ENCODE data around the gene BGN.

- TF ChIP-seq, protein P1, sequence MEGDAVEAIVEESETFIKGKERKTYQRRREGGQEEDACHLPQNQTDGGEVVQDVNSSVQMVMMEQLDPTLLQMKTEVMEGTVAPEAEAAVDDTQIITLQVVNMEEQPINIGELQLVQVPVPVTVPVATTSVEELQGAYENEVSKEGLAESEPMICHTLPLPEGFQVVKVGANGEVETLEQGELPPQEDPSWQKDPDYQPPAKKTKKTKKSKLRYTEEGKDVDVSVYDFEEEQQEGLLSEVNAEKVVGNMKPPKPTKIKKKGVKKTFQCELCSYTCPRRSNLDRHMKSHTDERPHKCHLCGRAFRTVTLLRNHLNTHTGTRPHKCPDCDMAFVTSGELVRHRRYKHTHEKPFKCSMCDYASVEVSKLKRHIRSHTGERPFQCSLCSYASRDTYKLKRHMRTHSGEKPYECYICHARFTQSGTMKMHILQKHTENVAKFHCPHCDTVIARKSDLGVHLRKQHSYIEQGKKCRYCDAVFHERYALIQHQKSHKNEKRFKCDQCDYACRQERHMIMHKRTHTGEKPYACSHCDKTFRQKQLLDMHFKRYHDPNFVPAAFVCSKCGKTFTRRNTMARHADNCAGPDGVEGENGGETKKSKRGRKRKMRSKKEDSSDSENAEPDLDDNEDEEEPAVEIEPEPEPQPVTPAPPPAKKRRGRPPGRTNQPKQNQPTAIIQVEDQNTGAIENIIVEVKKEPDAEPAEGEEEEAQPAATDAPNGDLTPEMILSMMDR (conservative IDR thresholded peaks at IDR 0.05; ENCODE audit: low read depth, low read length): no peak
- TF ChIP-seq EZH2 (IDR thresholded peaks at IDR 0.05; ENCODE audit: low read length, unreplicated experiment) (no peak), EZH2phosphoT487 (IDR thresholded peaks at IDR 0.05; ENCODE audit: borderline replicate concordance, low read length) (no peak)
These were observed 28.5 kb downstream of the BGN start for GRCh38 chrX:153523269-153523668.
